SK-N-SH (cell line): ENCODE results near the gene FRMD6. TPM values are rescaled to one million over a fixed set of nuclear protein-coding genes. Genes with fewer than 3 reads are reported as not detected.
A peak's percentile ranks its signal among the peaks of the same experiment; 100 is the strongest.

ENCODE experiments used
- CTCF ChIA-PET: fragments of 300-600, 350-600 bp; formaldehyde crosslinking; extraction: SDS; loops from one replicate; lab custom pipeline; 2021; lab: Yijun Ruan, JAX
- POLR2A ChIA-PET: fragments of 350-600 bp; sonication (Branson Sonifier 250); formaldehyde crosslinking; extraction: SDS; loops from one replicate; lab custom pipeline; 2020; ENCODE audit warnings: antibody characterized with exemption, inconsistent platforms; lab: Yijun Ruan, JAX
- DNase-seq: peaks from one replicate; pipeline ENCODE4 v3.0.0; 2012
- H2AFZ ChIP-seq: fragments of 200-600 bp; sonication (generic); 2 replicates; pipeline ENCODE4 v1.8.1; 2016; ENCODE audit warnings: antibody characterized with exemption, mild to moderate bottlenecking, low read depth
- H3F3A ChIP-seq: fragments of 200-600 bp; sonication (generic); replicated peaks from 2 replicates; pipeline ENCODE3; 2016; ENCODE audit warnings: antibody characterized with exemption, mild to moderate bottlenecking; ENCODE audit not compliant: insufficient read depth
- H3K27ac ChIP-seq, 2 experiments: fragments of 200-500 bp in 1 of 2; fragments of 200-600 bp in 1 of 2; sonication (Bioruptor generic) in 1 of 2; sonication (generic), shearing (Covaris generic) in 1 of 2; 2 replicates each; pipeline versions ENCODE4 v1.5.1 to v1.6.1; 2014 to 2016; ENCODE audit warnings: low read depth in 2 of 2, inconsistent platforms in 1 of 2, low read length in 1 of 2, mild to moderate bottlenecking in 1 of 2, mixed read lengths in 1 of 2
- H3K27me3 ChIP-seq: fragments of 200-600 bp; sonication (generic), shearing (Covaris generic); 2 replicates; pipeline ENCODE4 v1.6.1; 2016; ENCODE audit warnings: mixed run types; ENCODE audit not compliant: insufficient read depth
- H3K36me3 ChIP-seq, 2 experiments: fragments of 200-500 bp in 1 of 2; fragments of 200-600 bp in 1 of 2; sonication (Bioruptor generic) in 1 of 2; sonication (generic) in 1 of 2; replicated peaks in 1 of 2; 2 replicates each; pipeline versions ENCODE3 to v1.5.1; 2014 to 2016; ENCODE audit warnings: low read length in 1 of 2, mild to moderate bottlenecking in 1 of 2; ENCODE audit not compliant: insufficient read depth in 2 of 2, control insufficient read depth in 1 of 2
- H3K4me1 ChIP-seq, 2 experiments: fragments of 200-500 bp in 1 of 2; fragments of 200-600 bp in 1 of 2; sonication (Bioruptor generic) in 1 of 2; sonication (generic), shearing (Covaris generic) in 1 of 2; 2 replicates each; pipeline versions ENCODE4 v1.5.1 to v1.6.1; 2014 to 2016; ENCODE audit warnings: low read depth in 1 of 2, low read length in 1 of 2, mixed run types in 1 of 2; ENCODE audit not compliant: insufficient read depth in 2 of 2, control insufficient read depth in 1 of 2
- H3K4me2 ChIP-seq: fragments of 200-600 bp; sonication (generic), shearing (Covaris generic); 2 replicates; pipeline ENCODE4 v1.6.1; 2017; ENCODE audit warnings: mixed run types
- H3K4me3 ChIP-seq, 2 experiments: fragments of 200-500 bp in 1 of 2; fragments of 200-600 bp in 1 of 2; sonication (Bioruptor generic) in 1 of 2; sonication (generic), shearing (Covaris generic) in 1 of 2; 2 replicates each; pipeline versions ENCODE4 v1.5.1 to v1.8.1; 2014 to 2016; ENCODE audit warnings: low read depth in 2 of 2, inconsistent platforms in 1 of 2, low read length in 1 of 2, mild to moderate bottlenecking in 1 of 2, mixed read lengths in 1 of 2, moderate library complexity in 1 of 2
- H3K79me2 ChIP-seq: fragments of 200-600 bp; sonication (generic); 2 replicates; pipeline ENCODE4 v1.8.1; 2017; ENCODE audit warnings: mild to moderate bottlenecking; ENCODE audit not compliant: insufficient read depth
- H3K9ac ChIP-seq: fragments of 200-600 bp; sonication (generic); 2 replicates; pipeline ENCODE4 v1.6.1; 2017; ENCODE audit warnings: mixed run types
- H3K9me2 ChIP-seq: fragments of 200-600 bp; sonication (generic); 2 replicates; pipeline ENCODE4 v1.6.1; 2017; ENCODE audit warnings: mixed run types
- H3K9me3 ChIP-seq: fragments of 200-600 bp; sonication (generic); 2 replicates; pipeline ENCODE4 v1.6.1; 2017; ENCODE audit warnings: mixed run types, mild to moderate bottlenecking, moderate library complexity
- H4K20me1 ChIP-seq: fragments of 200-600 bp; sonication (generic); 2 replicates; pipeline ENCODE4 v1.6.1; 2017; ENCODE audit warnings: mild to moderate bottlenecking, mixed run types; ENCODE audit not compliant: insufficient read depth
- CHD2 ChIP-seq: fragments of 150-350 bp; IDR thresholded peaks from 2 replicates; pipeline ENCODE4 v1.6.1; 2018; ENCODE audit warnings: low read length; ENCODE audit not compliant: partially characterized antibody
- ELF1 ChIP-seq: IDR thresholded peaks from 2 replicates; pipeline ENCODE4 v1.4.0; 2012
- EP300 ChIP-seq, 2 experiments: IDR thresholded peaks; 2 replicates each; pipeline versions ENCODE4 v1.4.0 to v1.6.1; 2012; ENCODE audit warnings: borderline replicate concordance in 1 of 2, low read depth in 1 of 2, low read length in 1 of 2
- FOXM1 ChIP-seq: IDR thresholded peaks from 2 replicates; pipeline ENCODE4 v1.4.0; 2012; ENCODE audit warnings: low read depth, mild to moderate bottlenecking
- GABPA ChIP-seq: IDR thresholded peaks from 2 replicates; pipeline ENCODE4 v1.4.0; 2012; ENCODE audit warnings: low read depth, mild to moderate bottlenecking
- JUND ChIP-seq: IDR thresholded peaks from 2 replicates; pipeline ENCODE4 v1.4.0; 2012
- NFIC ChIP-seq: IDR thresholded peaks from 2 replicates; pipeline ENCODE4 v1.4.0; 2012; ENCODE audit warnings: borderline replicate concordance
- REST ChIP-seq: IDR thresholded peaks from 2 replicates; pipeline ENCODE4 v1.6.1; 2012; ENCODE audit warnings: mild to moderate bottlenecking, low read depth, low read length, moderate library complexity
- RXRA ChIP-seq: IDR thresholded peaks from 2 replicates; pipeline ENCODE4 v1.4.0; 2012; ENCODE audit warnings: low read depth, mild to moderate bottlenecking, borderline replicate concordance
- TCF12 ChIP-seq: IDR thresholded peaks from 2 replicates; pipeline ENCODE4 v1.4.0; 2012
- TEAD4 ChIP-seq: IDR thresholded peaks from 2 replicates; pipeline ENCODE4 v1.4.0; 2012; ENCODE audit warnings: mild to moderate bottlenecking, borderline replicate concordance; ENCODE audit not compliant: insufficient read depth
- ZBTB33 ChIP-seq: IDR thresholded peaks from 2 replicates; pipeline ENCODE4 v1.4.0; 2012; ENCODE audit warnings: low read depth, borderline replicate concordance
- WGBS: methylation state at CpG from one replicate; pipeline ENCODE4 v1.1.6; 2017; ENCODE audit warnings: low lambda C conversion rate; 5-methylcytosine and 5-hydroxymethylcytosine counted together
- polyA plus RNA-seq, 3 experiments: library from polyadenylated mRNA; depleted of rRNA; stranded (reverse); fragments of >200 nt; gene quantifications; 2 replicates each; pipeline ENCODE4 v1.2.3, GENCODE V29; 2012
- TF ChIP-seq, protein P1 (sequence below): IDR thresholded peaks from 2 replicates; pipeline ENCODE4 v1.4.0; 2012; ENCODE audit warnings: low read depth
- TF ChIP-seq, protein P2 (sequence below): IDR thresholded peaks from 2 replicates; pipeline ENCODE4 v1.4.0; 2012; ENCODE audit warnings: low read depth, borderline replicate concordance

FRMD6 gene
- polyA plus RNA-seq, 1 of the 3 experiments (the other 2 are of a cell fraction): 147 TPM

DNA sequence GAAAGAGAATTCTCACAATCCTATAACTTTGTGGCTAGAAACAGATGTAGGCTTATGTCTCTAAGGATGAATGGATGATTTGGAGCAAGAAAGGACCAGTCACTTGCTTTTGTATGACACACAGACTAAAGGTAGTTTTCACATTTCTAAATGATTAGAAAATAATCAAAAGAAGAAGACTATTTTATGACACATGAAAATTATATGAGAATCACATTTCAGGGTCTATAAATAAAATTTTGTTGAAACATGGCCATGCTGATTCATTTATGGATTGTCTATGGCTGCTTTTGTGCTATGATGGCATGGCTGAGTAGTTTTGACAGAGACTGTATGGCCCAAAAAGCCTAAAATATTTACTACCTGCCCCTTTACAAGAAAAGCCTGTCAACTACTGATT, 49.4 kb upstream of the FRMD6 start (continued):
- TF ChIP-seq TCF12 (peak; percentile 62), ELF1 (no peak)

GRCh38 chr14:51603495-51603894, 48.2 kb upstream of the FRMD6 start:
- CTCF ChIA-PET: no interaction called here
- DNase-seq: no peak

DNA sequence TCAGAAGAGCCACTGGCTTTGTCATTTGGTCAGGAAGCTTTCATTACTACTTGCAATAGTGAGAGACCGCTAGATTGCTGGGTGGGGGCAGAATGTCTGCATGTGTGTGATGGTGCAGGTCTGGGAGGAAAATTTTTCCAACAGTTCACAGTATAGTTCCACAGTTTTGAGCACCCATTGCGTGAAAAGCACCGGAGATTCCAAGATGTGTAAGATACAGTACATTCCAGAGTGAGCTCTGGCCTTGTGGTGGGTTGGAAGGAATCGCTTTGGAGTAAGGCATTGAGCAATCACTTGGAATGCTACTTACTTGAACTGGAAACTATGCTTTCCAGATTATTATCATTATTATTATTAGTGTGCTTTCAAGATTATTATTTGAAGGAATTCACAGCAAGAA, 47.6 kb upstream of the FRMD6 start:
- peak overlapping the region; percentile 36 to 89; a peak in 3 of 4 replicates for H3K27ac ChIP-seq
- TF ChIP-seq ZBTB33 (0 out of 2 replicates have a peak, but pooled peaks have one; percentile 13), REST (0 out of 2 replicates have a peak, but pooled peaks have one; percentile 29), GABPA (no peak), EP300 (IDR thresholded peaks at IDR 0.05; ENCODE audit: borderline replicate concordance in 1 of 2, low read depth in 1 of 2, low read length in 1 of 2) (peak in 1 of 2 experiments; percentile 72; a peak in 2 of 4 replicates), RXRA (peak; percentile 15; the same call in 1 of the 2 replicates), TEAD4 (peak; percentile 59), NFIC (peak; percentile 43)
- TF ChIP-seq, protein P1, sequence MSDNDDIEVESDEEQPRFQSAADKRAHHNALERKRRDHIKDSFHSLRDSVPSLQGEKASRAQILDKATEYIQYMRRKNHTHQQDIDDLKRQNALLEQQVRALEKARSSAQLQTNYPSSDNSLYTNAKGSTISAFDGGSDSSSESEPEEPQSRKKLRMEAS: 0 out of 2 replicates have a peak, but pooled peaks have one; percentile 30
- TF ChIP-seq, protein P2, sequence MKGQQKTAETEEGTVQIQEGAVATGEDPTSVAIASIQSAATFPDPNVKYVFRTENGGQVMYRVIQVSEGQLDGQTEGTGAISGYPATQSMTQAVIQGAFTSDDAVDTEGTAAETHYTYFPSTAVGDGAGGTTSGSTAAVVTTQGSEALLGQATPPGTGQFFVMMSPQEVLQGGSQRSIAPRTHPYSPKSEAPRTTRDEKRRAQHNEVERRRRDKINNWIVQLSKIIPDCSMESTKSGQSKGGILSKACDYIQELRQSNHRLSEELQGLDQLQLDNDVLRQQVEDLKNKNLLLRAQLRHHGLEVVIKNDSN: 0 out of 2 replicates have a peak, but pooled peaks have one; percentile 13

More at GRCh38 chr14:51603495-51603894, 48.2 kb upstream of the FRMD6 start:
- no peaks in the 10 kb centered on the region for H4K20me1 ChIP-seq
- H3K4me1 ChIP-seq: peaks cover 9 to 41% of the 10 kb centered on the region in 2 experiments
- peaks cover 16% of the 10 kb centered on the region; the same call in 1 of the 2 replicates for H3K79me2 ChIP-seq
- H3K27me3 ChIP-seq: no peaks in the 10 kb centered on the region
- POLR2A ChIA-PET: no interaction called here
- 93% methylated on average over 3 of the region's 3 CpGs for WGBS
- H3K9ac ChIP-seq: peak overlapping the region; percentile 32; the same call in 1 of the 2 replicates
- H3K27ac ChIP-seq: peak overlapping the region; percentile 36 to 89; a peak in 3 of 4 replicates
- peaks cover 67% of the 10 kb centered on the region for H3F3A ChIP-seq
- H3K4me2 ChIP-seq: peak overlapping the region; percentile 18
- no peaks in the 10 kb centered on the region for H3K9me3 ChIP-seq
- H3K4me3 ChIP-seq: no peak overlapping the region
- no peaks in the 10 kb centered on the region for H3K36me3 ChIP-seq
- no peaks in the 10 kb centered on the region for H3K9me2 ChIP-seq
- H2AFZ ChIP-seq: no peak overlapping the region
- no peak for TF ChIP-seq CHD2
- TF ChIP-seq ZBTB33: no peak
- no peak for TF ChIP-seq JUND
- TF ChIP-seq FOXM1: no peak
- TF ChIP-seq TCF12: no peak

More for the DNA sequence above, 47.6 kb upstream of the FRMD6 start:
- DNase-seq: no peak
- 48% methylated on average over 4 of the region's 4 CpGs for WGBS
- no peaks in the 10 kb centered on the region for H3K9me2 ChIP-seq
- peaks cover 9 to 41% of the 10 kb centered on the region in 2 experiments for H3K4me1 ChIP-seq
- no peaks in the 10 kb centered on the region for H3K9me3 ChIP-seq
- no peak overlapping the region for H3K4me3 ChIP-seq
- no peaks in the 10 kb centered on the region for H3K27me3 ChIP-seq
- H2AFZ ChIP-seq: peak overlapping the region; percentile 10; the same call in 1 of the 2 replicates
- H3F3A ChIP-seq: peaks cover 65% of the 10 kb centered on the region
- H3K9ac ChIP-seq: peak overlapping the region; percentile 32; the same call in 1 of the 2 replicates
- POLR2A ChIA-PET: no interaction called here
- no peaks in the 10 kb centered on the region for H4K20me1 ChIP-seq
- CTCF ChIA-PET: no interaction called here
- H3K4me2 ChIP-seq: peak overlapping the region; percentile 18
- H3K79me2 ChIP-seq: peaks cover 16% of the 10 kb centered on the region; the same call in 1 of the 2 replicates
- no peaks in the 10 kb centered on the region for H3K36me3 ChIP-seq
